ENCODE measurements around the gene TRIM69.

DNA sequence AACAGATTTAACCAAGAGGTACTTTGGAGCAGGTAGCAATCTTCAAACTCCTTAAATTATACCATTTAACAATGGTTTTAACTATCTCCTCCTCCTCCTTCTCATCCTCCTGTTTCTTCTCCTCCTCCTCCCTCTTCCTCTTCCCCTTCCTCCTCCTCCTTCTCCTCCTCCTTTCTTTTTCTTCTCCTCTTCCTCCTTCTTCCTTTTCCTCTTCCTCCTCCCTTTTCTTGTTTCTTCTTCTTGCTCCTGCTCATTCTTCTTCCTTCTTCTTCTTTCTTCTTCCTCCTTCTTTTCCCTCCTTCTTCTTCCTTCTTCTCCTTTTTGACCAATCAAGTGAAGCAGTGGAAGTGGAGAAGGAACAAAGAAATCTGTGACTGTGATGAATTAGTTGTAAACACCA lies 39.3 kb upstream of the TRIM69 start:
- TF ChIP-seq, protein P1, sequence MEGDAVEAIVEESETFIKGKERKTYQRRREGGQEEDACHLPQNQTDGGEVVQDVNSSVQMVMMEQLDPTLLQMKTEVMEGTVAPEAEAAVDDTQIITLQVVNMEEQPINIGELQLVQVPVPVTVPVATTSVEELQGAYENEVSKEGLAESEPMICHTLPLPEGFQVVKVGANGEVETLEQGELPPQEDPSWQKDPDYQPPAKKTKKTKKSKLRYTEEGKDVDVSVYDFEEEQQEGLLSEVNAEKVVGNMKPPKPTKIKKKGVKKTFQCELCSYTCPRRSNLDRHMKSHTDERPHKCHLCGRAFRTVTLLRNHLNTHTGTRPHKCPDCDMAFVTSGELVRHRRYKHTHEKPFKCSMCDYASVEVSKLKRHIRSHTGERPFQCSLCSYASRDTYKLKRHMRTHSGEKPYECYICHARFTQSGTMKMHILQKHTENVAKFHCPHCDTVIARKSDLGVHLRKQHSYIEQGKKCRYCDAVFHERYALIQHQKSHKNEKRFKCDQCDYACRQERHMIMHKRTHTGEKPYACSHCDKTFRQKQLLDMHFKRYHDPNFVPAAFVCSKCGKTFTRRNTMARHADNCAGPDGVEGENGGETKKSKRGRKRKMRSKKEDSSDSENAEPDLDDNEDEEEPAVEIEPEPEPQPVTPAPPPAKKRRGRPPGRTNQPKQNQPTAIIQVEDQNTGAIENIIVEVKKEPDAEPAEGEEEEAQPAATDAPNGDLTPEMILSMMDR (IDR thresholded peaks at IDR 0.05; ENCODE audit: low read depth, low read length, poor library complexity, severe bottlenecking): no peak
- no peak for TF ChIP-seq EZH2phosphoT487 (IDR thresholded peaks at IDR 0.05; ENCODE audit: borderline replicate concordance, low read length)

Measured in DOHH2 (cell line).